K562 (cell line): ENCODE results near the gene IMMP2L. TPM values are rescaled to one million over a fixed set of nuclear protein-coding genes. Genes with fewer than 3 reads are reported as not detected.

Source experiments
- BHLHE40 ChIP-seq: IDR thresholded peaks from 2 replicates; pipeline ENCODE4 v1.6.1; 2011; ENCODE audit warnings: low read length, improper control_type of control experiment
- CREB3 ChIP-seq: fragments of 450-650 bp; conservative IDR thresholded peaks from 2 replicates; pipeline ENCODE4 v1.6.1; 2016; ENCODE audit warnings: missing genetic modification characterization, low read depth, mild to moderate bottlenecking, missing compliant biosample characterization, moderate library complexity
- FOXO4 ChIP-seq: fragments of 450-650 bp; formaldehyde crosslinking; IDR thresholded peaks from 2 replicates; pipeline ENCODE4 v1.4.0; 2020; ENCODE audit warnings: mild to moderate bottlenecking, moderate library complexity
- GATAD2A ChIP-seq: fragments of 450-650 bp; IDR thresholded peaks from 2 replicates; pipeline ENCODE4 v1.6.1; 2017
- HDGF ChIP-seq: fragments of 450-650 bp; IDR thresholded peaks from 2 replicates; pipeline ENCODE4 v1.6.1; 2016
- NUFIP1 ChIP-seq: fragments of 450-650 bp; IDR thresholded peaks from 2 replicates; pipeline ENCODE4 v1.6.1; 2018; ENCODE audit not compliant: partially characterized antibody
- RAD51 ChIP-seq: fragments of 450-650 bp; IDR thresholded peaks from 2 replicates; pipeline ENCODE4 v1.7.1; 2016; ENCODE audit warnings: low read depth, mild to moderate bottlenecking, borderline replicate concordance
- SMARCA4 ChIP-seq: fragments of 450-650 bp; IDR thresholded peaks from 2 replicates; pipeline ENCODE4 v1.6.1; 2016
- SMARCA5 ChIP-seq: fragments of 450-650 bp; IDR thresholded peaks from 2 replicates; pipeline ENCODE4 v1.6.1; 2016
- TFAP4 ChIP-seq: sonication (generic); formaldehyde crosslinking; IDR thresholded peaks from 2 replicates; pipeline ENCODE4 v1.8.0; 2022; ENCODE audit warnings: missing genetic modification reagents, mild to moderate bottlenecking, moderate library complexity, borderline replicate concordance
- THRAP3 ChIP-seq: fragments of 450-650 bp; IDR thresholded peaks from 2 replicates; pipeline ENCODE4 v1.6.1; 2016; ENCODE audit warnings: mild to moderate bottlenecking, inconsistent platforms, borderline replicate concordance
- ZBTB40 ChIP-seq, 2 experiments: fragments of 450-650 bp in 1 of 2; sonication (generic) in 1 of 2; formaldehyde crosslinking in 1 of 2; IDR thresholded peaks; 2 replicates each; pipeline versions ENCODE4 v1.7.1 to v1.9.0; 2016 to 2022; ENCODE audit warnings: inconsistent platforms in 1 of 2, mild to moderate bottlenecking in 1 of 2, missing genetic modification reagents in 1 of 2
- ZNF24 ChIP-seq: fragments of 450-650 bp; IDR thresholded peaks from 2 replicates; pipeline ENCODE4 v1.6.1; 2016
- ZNF274 ChIP-seq: IDR thresholded peaks from 2 replicates; pipeline ENCODE4 v1.6.1; 2011; ENCODE audit warnings: low read depth, mild to moderate bottlenecking, low read length, moderate library complexity, borderline replicate concordance
- ZSCAN32 ChIP-seq: fragments of 450-650 bp; formaldehyde crosslinking; IDR thresholded peaks from 2 replicates; pipeline ENCODE4 v1.4.0; 2020; ENCODE audit warnings: mild to moderate bottlenecking, moderate library complexity
- polyA plus RNA-seq, 8 experiments: library from polyadenylated mRNA; depleted of rRNA in 4 of 8; stranded (reverse) in 5 of 8; unstranded in 3 of 8; fragments of >200 nt; fragmentation: Nextera tagmentation in 2 of 8; fragmentation: Illumina TruSeq in 1 of 8; extraction: Ambion mirVana in 2 of 8; extraction: Trizol in 1 of 8; gene quantifications; 2 replicates each; pipeline versions ENCODE4 v1.2.1 to v1.2.3, GENCODE V29; 2011 to 2014; ENCODE audit warnings: inconsistent platforms in 1 of 8, missing spikeins in 1 of 8
- total RNA-seq, 7 experiments: library from RNA; depleted of rRNA in 6 of 7; stranded (reverse); fragments of >200 nt in 6 of 7; fragmentation: Illumina TruSeq in 2 of 7; extraction: Trizol in 2 of 7; gene quantifications; 2 replicates each; pipeline versions ENCODE4 v1.2.1 to v1.2.3, GENCODE V29; 2011 to 2021; ENCODE audit warnings: low replicate concordance in 1 of 7
- TF ChIP-seq, protein P1 (sequence below), 2 experiments: fragments of 450-650 bp in 1 of 2; sonication (generic) in 1 of 2; formaldehyde crosslinking in 1 of 2; IDR thresholded peaks in 1 of 2; conservative IDR thresholded peaks in 1 of 2; 2 replicates each; pipeline versions ENCODE4 v1.6.1 to v1.8.1; 2016 to 2023; ENCODE audit warnings: mild to moderate bottlenecking in 2 of 2, moderate library complexity in 2 of 2, inconsistent platforms in 1 of 2, missing genetic modification reagents in 1 of 2

The IMMP2L gene
- total and polyA plus RNA-seq, 9 of the 15 experiments (the other 6 are each of a cell fraction or from before 2014, with no cell fraction given): 29.7 to 116 (median 53.0) TPM

- TF ChIP-seq FOXO4 (CRISPR knock-in tag) (no peak), ZBTB40 (IDR thresholded peaks at IDR 0.05) (peak; percentile 11; the same call in 1 of the 2 replicates), ZBTB40 (CRISPR knock-in tag; IDR thresholded peaks at IDR 0.05) (no peak), TFAP4 (CRISPR knock-in tag) (no peak), SMARCA4 (peak; percentile 49; the same call in 1 of the 2 replicates), ZSCAN32 (CRISPR knock-in tag) (no peak), SMARCA5 (no peak), RAD51 (no peak), ZNF274 (no peak), BHLHE40 (no peak), THRAP3 (no peak), HDGF (no peak), GATAD2A (no peak), NUFIP1 (no peak), ZNF24 (no peak), CREB3 (tag) (no peak)
- TF ChIP-seq, protein P1, sequence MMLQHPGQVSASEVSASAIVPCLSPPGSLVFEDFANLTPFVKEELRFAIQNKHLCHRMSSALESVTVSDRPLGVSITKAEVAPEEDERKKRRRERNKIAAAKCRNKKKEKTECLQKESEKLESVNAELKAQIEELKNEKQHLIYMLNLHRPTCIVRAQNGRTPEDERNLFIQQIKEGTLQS (IDR thresholded peaks at IDR 0.05): peak; percentile 45; the same call in 1 of the 2 replicates
- TF ChIP-seq, protein P1 (CRISPR knock-in tag; conservative IDR thresholded peaks at IDR 0.05): no peak
These were observed 306.7 kb downstream of the IMMP2L start (continued) for GRCh38 chr7:111255576-111255975.
